GM18519 (cell line): ENCODE measurements around the gene BBX.
A peak's percentile ranks its signal among the peaks of the same experiment; 100 is the strongest.
"Not testable (repeated sequence)": the region's sequence is repeated elsewhere in the genome, so short reads cannot be mapped to it uniquely, and the experiment has no call there.

Experiments used
- ATAC-seq: cut with Tn5 transposase; IDR thresholded peaks from one replicate; pipeline ENCODE4 v1.9.1; 2021; ENCODE audit warnings: mild to moderate bottlenecking, moderate library complexity; ENCODE audit not compliant: unreplicated experiment, low FRiP score

The BBX gene

DNA sequence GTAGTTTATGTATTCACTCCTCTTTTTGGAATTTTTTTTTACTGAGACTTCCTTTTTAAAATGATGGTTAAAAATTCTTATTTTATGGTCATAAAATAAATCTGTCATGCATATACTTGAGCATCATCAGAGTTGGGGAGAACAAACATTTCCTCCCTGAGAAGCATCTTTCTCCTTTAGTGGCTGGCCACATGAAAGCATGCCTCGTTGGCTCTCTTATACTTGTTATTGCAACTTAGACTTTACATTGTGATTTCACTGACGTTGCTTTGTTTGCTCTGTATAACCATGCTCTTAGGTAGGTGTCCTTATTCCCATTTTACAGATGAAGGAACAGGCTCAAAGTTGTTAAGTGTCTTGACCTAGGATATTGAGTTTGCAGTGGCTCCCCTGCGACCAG, 18.1 kb downstream of the BBX start:
- ATAC-seq, result no peak

DNA sequence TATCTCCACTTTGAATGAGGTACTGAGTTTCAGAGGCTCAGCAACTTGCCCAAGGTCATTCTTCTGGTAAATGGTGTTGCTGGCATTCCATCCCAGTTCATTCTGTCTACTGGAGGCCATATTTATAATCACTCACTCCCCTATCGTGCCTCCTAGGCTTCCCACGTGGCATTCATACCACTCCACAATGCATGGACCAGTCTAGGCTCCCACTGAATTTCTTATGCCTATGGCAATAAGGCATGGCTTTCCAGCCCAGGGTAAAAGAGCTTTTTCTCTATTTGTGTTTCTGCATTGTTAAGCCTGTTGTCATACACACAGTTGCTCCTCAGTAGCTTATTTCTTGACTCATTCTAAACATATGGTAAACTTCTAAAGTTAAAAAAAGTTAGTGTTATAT, 19.9 kb downstream of the BBX start:
- ATAC-seq, result no peak

DNA sequence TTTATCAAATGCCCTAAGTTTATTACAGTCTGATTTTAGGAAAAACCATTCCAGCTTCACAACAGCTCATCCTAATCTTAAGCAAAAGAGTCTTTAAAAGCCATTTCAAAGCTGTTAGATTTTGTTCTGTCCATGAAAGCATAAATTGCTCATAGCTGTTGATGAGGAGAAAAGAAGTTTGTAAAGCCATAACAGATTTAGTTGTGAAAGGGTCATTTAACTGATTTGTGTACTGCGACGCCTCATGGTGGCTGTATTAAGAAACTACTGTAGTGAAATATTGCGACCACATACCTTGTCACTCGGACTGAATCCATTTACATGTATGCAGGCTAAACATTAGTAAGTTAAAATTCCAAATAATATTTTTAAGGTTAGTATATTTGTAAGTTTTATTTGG, 20.9 kb downstream of the BBX start:
- ATAC-seq, result no peak

DNA sequence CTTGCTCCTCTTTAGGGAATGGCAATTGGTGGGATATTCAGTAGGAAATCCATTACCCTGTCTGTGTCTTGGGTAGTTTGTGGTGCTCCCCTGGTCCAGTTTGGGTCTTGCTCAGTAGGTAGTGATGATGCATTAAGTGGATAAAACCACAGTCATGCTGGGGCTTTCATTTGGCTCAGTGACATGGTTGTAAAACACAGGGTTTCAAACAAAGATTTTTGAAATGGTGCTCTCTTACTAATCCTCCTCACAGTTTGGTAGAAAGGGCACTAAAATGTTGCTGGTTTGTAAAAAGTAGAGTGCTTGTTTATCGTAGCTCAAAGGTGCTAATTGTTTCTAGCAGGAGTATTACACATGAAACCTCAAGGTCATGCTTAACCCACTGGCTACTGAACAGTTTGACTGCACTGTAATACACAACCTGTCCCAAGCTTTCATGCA, 22.9 kb downstream of the BBX start:
- no peak for ATAC-seq

DNA sequence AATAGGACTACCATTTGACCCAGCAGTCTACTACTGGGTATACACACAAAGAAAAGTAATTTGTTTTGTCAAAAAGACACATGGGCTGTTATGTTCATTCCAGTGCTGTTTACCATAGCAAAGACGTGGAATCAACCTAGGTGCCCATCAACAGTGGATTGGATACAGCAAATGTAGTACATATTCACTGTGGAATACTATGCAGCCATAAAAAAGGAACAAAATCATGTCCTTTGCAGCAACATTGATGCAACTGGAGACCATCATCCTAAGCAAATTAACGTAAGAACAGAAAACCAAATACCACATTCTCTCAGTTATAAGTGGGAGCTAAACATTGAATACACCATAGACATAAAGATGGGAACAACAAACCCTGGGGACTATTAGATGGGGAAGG, 25.8 kb downstream of the BBX start:
- no peak for ATAC-seq

DNA sequence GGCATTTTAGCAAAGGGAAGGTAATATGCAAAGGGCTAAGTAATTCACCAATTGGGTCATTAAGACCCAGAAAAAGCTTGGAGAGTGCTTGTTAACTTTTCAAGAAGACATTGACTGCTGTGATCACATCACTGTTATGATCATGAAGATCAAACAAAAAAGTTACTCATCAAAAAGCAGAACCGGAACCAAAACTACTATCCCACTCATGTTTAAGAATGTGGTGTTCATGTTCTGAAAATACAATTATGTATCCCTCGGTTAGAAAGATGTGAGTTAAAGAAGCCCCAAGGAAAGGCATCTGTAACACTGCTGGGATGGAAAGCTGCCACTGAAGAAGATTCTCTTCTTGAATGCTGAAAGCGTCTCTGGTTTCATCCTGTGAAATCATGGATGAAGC, 32.6 kb downstream of the BBX start:
- no peak for ATAC-seq

DNA sequence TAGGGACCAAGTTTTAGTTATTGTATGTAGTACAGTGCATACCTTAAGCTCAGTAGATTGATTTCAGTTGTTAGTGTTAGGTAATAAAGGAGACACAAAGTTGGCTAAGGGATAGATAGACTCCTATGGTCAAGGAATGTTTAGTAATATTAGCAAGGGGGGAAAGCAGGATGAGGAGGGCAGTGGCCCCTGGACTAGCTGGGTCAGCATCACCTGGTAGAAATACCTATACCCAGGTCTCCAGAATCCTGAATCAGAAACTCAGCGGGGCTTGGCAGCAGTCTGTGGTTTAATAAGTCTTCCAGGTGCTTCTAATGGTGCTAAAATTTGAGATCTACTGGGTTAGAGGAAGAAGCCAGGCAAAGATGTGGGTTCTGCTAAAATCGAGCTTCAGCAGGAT, 35.0 kb downstream of the BBX start:
- no peak for ATAC-seq

DNA sequence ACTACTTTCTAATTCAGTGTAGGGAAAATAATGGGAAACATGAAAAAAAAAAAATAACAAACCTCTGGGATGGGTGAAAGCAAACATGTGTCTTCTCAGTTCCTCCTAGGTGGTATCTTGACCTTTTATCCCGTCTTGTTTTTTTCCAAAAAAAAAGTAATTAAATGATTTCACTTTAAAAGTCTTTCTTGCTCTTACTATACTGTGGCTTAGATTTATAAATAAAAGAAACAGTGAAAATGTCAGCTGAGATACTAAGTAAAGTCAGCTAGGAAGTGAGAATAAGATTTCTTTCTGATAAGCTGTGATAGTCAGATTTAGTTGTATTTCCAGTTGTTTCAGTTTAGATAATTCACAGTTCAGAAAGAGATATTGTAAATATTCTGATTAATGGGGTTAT, 37.4 kb downstream of the BBX start:
- ATAC-seq, result no peak

DNA sequence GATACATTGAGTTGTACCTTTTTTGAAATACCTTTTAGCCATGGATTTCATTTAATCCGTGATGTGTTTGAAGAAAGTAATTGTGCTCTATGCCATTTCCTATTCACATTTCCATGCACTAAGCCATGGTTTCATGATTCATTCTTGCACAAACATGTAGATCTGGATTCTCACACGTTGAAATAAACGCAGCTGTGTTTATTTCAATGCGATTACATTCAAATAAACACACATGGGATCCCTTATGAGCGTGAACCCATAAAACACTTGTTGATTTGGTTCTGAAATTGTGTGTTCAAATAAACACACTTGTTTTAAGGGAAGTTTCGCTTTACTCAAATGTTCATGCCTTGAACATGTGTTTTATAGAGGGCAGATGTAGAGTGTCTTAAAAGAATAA, 39.2 kb downstream of the BBX start:
- no peak for ATAC-seq

DNA sequence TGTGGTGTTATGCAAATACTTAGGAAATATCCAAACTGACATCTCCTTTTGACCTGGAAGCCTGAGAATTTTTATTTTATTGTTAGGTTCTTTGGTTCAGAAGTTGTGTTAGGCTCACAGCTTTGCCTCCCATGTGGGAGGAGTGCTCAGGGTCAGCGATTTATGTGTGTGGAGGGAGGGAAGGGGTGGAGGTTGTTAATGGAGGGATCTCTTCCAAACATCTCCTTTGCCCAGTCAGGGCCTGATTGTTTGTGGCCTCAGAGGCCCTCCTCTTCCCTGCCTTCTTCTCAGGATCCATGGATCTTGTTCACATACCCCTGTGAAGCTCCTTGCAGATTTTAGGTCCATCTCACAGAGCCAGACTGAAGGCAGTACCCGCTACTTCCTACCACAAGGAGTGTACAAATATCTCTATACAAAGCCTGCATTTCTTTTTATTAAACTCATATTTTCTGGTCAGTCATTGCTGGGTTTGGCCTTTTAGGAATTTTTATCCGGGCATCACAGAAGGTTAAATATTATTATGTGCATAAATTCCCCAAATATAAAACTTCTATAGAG, 40.3 kb downstream of the BBX start:
- no peak for ATAC-seq

DNA sequence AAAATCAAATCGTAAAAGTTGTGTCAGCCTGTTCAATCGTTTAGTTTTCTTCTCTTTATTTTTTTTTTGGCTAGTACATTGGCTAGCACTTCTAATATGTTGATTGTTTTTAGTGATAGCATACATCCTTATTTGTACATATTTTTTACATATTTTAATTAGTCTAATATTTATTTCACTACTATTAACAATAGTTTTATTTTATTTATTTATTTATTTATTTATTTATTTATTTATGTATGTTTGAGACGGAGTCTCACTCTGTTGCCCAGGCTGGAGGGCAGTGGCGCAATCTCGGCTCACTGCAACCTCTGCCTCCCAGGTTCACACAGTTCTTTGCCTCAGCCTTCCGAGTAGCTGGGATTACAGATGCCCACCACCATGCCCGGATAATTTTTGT, 42.5 kb downstream of the BBX start:
- not testable (repeated sequence) for ATAC-seq

DNA sequence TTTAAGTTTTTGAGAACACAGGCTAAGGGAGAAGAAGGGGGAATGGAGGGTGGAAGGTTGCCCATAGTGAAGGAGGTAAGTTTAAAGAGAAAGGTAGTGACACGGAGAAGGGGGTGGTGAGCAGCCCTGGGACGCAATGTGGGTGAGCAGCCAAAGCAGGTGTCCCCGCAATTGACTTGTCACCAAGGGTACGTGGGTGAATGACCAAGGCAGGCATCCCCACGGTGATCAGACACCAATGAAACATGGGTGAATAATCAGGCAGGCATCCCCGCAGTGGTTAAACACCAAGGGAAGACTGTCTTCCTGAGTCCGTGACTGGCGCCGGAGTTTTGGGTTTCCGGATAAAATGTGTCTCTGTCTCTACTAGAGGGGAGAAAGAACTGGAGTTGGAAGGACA, 48.3 kb downstream of the BBX start:
- not testable (repeated sequence) for ATAC-seq

DNA sequence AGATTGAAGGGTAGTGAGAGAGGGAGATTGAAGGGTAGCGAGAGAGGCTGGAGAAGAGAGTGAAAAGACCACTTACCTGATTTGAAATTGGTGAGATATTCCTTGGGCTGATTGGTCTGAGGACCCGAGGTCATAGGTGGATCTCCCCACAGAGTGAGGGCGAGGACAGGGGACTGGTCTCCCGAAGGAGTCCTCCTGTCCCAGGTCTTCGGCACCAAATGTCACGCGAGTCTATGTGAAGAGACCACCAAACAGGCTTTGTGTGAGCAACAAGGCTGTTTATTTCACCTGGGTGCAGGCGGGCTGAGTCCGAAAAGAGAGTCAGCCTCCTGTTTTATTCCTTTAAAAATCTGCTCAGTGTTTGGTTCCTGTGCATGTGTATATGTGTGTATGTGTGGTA, 48.7 kb downstream of the BBX start:
- not testable (repeated sequence) for ATAC-seq

DNA sequence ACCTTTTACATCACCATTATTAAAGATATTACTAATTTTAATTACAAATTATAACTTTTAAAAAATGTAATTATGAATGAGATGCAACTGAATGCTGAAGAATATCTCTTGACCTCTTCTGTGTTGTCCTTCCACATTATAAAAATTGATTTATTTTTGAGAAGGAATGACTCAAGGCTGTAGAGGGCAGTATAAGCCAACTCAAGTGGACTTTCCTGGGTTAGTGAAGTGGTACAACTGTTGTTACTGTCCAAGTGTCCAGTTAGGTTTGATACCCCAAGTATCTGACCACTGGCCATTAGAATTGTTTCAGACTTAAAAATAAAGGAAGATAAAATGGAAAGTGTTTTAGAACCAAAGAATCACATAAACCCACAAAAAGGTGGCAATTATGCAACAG, 51.9 kb downstream of the BBX start:
- peak; percentile 61 for ATAC-seq

DNA sequence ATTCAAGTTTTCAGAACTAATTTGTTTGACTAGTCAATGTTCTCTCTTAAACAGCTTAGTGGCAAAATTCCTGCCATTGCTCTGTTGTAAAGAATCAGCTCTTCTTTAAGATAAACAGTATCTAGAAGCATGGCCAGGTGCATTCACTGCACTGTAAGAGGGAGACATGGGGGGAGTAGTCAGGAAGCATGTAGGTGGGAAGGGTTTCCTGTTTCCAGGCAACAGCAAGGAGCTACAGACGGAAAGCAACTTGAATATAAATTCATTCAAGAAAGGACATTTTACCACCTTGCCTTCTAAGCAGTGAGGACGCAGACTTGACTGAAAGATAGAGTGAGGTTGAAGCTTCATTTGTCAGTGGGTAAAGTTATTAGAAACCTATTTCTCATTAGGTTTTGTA, 55.3 kb downstream of the BBX start:
- ATAC-seq, result no peak

DNA sequence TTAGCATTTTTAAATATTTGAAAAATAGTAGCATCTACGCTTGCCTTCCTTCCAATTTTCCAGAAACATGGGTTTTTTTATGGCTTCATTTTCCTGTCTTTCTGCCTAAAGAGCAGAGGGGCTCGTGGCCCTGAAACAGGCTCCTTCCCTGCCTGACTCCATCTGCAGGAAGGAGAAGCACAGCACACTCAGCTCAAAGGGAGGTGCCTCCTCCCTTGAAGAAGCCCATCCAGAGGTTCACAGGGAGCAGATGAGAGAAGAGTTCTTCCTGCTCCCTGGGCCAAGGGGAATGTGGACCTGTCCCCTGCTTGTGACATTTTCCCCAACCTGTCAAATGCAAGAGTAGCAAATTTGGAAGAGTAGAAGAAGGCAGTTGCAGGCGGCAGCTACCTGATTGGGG, 55.8 kb downstream of the BBX start:
- ATAC-seq, result no peak

DNA sequence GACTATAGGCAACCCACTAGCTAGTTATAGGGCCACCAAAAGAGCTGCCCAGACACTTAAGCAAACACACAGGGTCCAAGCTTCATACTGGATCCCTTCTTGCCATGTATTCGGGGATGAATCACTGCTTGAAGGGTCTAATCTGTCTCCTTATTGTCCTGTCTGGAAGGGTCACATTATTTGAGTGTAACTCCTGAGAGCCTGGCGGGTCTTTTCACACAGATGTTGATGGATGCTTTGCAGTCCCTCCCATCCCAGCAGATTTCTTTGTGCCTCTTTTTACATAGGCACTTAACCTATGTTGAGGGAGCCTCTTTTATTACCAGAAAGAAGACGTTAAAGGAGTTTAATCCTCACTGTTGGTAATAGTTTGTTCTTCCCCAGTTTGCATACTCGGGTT, 56.6 kb downstream of the BBX start:
- no peak for ATAC-seq

DNA sequence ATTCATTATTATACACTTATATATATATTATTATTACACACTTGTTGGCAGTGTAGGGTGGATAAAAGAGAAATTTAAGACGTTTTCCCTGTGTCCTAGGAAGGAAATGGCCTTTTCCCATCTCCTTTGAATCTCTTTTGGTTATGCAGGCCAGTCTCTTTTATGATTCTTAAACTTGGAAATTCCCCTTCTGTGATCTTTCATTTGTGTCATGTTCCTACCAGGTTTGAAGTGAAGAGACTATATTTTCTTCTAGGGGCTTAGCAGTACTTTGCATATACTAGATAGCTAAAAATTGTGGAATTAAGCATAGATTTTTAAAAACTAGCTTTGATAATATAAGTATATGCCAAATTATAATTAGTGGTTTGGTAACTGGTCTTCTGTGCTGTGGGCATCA, 58.5 kb downstream of the BBX start:
- ATAC-seq, result no peak

DNA sequence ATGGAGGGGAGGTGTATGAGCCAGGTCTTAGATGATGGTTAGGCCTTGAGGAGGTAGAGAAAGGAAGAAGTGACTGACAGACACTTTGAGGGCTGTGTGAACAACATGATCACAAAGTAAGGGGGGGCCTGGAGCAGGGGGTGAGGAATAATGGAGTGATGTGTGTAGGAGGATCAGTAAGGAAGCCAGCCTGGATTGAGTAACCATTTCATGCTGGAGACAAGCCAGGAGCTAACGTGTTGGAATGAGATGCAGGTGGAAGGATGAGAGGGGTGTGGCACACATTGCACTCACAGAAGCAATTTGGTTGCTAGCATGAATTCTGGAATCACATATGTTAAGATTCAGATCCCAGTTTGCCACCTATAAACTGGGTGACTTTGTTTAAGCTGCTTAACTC, 65.5 kb downstream of the BBX start:
- no peak for ATAC-seq

DNA sequence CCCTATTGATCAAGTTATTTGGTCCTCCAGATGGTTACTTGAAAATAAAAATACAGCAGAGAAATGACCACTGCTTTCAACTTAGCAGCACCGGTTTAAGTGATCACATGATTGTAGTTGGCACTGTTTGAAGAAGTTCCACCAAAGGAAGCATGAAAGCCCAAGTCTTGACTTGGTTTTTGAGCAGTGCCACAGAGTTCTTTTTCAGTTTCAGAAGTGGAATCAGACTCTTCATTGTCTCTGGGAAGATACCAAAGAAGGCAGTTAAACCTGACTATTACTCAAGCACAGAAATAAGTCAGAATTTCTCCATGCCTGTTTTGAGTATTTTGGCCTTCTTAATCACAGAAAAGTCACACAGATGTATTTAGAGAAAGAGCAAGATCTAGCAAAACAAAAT, 66.7 kb downstream of the BBX start:
- ATAC-seq, result peak; percentile 58

DNA sequence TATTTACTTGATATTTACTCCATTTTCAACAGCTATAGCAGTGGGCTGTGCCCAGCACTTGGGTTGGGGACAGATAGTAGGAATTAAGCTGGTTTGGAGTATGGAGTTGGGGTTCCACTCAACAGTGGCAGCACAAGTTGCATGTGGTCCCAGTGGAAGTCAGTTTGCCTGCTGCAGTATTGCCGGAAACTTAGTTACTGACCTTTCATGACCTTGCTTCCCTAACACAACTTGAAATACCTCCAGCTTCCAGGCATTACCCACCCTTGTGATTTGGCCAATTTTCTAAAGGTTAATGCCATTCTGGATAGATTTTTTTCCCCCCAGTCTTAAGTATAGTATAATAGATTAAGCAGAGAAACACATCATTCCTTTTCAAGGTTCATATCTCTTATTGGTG, 68.0 kb downstream of the BBX start:
- ATAC-seq, result no peak

DNA sequence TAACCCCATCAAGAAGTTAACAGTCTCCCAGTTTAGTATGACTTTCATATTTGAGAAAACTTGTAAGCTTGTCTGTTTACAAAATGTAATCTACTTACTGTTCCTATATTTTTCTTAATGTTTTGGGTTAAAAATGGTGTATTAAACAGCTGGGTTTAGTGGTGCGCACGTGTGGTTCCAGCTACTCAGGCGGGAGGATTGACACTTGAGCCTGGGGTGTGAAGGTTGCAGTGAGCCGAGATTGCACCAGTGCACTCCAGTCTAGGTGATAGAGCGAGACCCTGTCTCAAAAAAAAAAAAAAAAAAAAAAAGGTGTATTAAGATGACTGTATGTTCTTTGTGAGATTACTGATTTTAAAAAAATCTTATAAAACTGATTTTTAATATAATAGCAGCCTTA, 69.3 kb downstream of the BBX start:
- ATAC-seq, result no peak

DNA sequence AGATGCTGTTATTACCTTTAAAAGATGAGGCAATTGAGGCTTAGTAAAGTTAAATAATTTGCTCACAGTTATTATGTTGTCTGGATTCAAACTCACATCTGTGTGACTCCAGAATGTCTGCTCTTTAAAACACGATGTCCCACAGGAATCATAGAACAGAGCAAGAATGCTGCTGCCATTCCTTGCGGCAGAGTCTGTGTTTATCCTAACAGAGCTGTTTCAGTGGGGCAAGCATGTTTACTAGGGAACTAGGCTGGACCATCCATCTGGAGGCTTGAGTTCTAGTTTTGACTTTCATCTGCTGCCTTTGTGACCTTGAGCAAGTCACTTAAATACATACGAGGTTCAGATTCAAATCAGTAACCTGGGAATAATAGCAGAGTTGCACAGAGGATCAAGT, 72.1 kb downstream of the BBX start:
- ATAC-seq, result no peak
